PC-3 (cell line): ENCODE measurements around the gene RTN4. TPM values are rescaled to one million over a fixed set of nuclear protein-coding genes. Genes with fewer than 3 reads are reported as not detected.

Experiments
- ATAC-seq: fragments of 200-7000 bp; cut with Tn5 transposase; 2 replicates; pipeline ENCODE4 v1.9.1; 2020; ENCODE audit warnings: mild to moderate bottlenecking, moderate library complexity
- BruUV-seq: library from RNA; stranded (reverse); fragments of 400-500 nt; replicated peaks from 2 replicates; lab custom pipeline; 2021; lab: Mats Ljungman, UMichigan
- CTCF ChIA-PET: fragments of 300-600 bp; sonication (Branson Sonifier 250); formaldehyde crosslinking; loops from one replicate; lab custom pipeline; 2022; ENCODE audit warnings: antibody characterized with exemption; lab: Charles Lee
- POLR2A ChIA-PET: fragments of 300-600 bp; sonication (Branson Sonifier 250); formaldehyde crosslinking; loops from one replicate; lab custom pipeline; 2022; ENCODE audit warnings: antibody characterized with exemption; ENCODE audit not compliant: unreplicated experiment; lab: Charles Lee
- DNase-seq: peaks from one replicate; pipeline ENCODE4 v3.0.0-alpha.2; 2015
- H2AFZ ChIP-seq: fragments of 300-600 bp; sonication (generic); 2 replicates; pipeline ENCODE4 v1.6.0; 2016; ENCODE audit warnings: antibody characterized with exemption, low read length
- H3F3A ChIP-seq: fragments of 300-600 bp; sonication (generic); one replicate; pipeline ENCODE4 v1.6.0; 2017; ENCODE audit warnings: antibody characterized with exemption, low read length, control low read depth, mild to moderate bottlenecking; ENCODE audit not compliant: unreplicated experiment
- H3K27ac ChIP-seq: fragments of 300-600 bp; sonication (generic); 2 replicates; pipeline ENCODE4 v1.5.1; 2016; ENCODE audit warnings: mild to moderate bottlenecking, low read length
- H3K27me3 ChIP-seq: fragments of 300-600 bp; sonication (generic); 2 replicates; pipeline ENCODE4 v1.6.1; 2016; ENCODE audit warnings: low read length, mixed read lengths
- H3K36me3 ChIP-seq: fragments of 300-600 bp; sonication (generic); 2 replicates; pipeline ENCODE4 v1.6.1; 2016; ENCODE audit warnings: low read depth, mixed run types, low read length, mixed read lengths
- H3K4me1 ChIP-seq: fragments of 300-600 bp; sonication (generic); 2 replicates; pipeline ENCODE4 v1.5.1; 2016; ENCODE audit warnings: low read length; ENCODE audit not compliant: insufficient read depth
- H3K4me2 ChIP-seq: fragments of 300-600 bp; sonication (generic); 2 replicates; pipeline ENCODE4 v1.6.0; 2016; ENCODE audit warnings: low read length
- H3K4me3 ChIP-seq: fragments of 300-600 bp; sonication (generic); 2 replicates; pipeline ENCODE4 v1.5.1; 2016; ENCODE audit warnings: mild to moderate bottlenecking, low read length, mixed read lengths
- H3K79me2 ChIP-seq: fragments of 300-600 bp; sonication (generic); 2 replicates; pipeline ENCODE4 v1.6.1; 2017; ENCODE audit warnings: low read length, mixed read lengths
- H3K9ac ChIP-seq: fragments of 300-600 bp; sonication (generic); 2 replicates; pipeline ENCODE4 v1.6.0; 2016; ENCODE audit warnings: mild to moderate bottlenecking, low read length
- H3K9me2 ChIP-seq: fragments of 300-600 bp; sonication (generic); replicated peaks from 2 replicates; pipeline ENCODE4 v1.6.1; 2016; ENCODE audit warnings: mixed run types, low read length, mixed read lengths
- H3K9me3 ChIP-seq: fragments of 300-600 bp; sonication (generic); 2 replicates; pipeline ENCODE4 v1.6.1; 2016; ENCODE audit warnings: low read length, mixed read lengths
- H4K20me1 ChIP-seq: fragments of 300-600 bp; sonication (generic); 2 replicates; pipeline ENCODE4 v1.6.1; 2016; ENCODE audit warnings: low read length, mixed read lengths
- EZH2 ChIP-seq: fragments of 300-600 bp; sonication (generic); IDR thresholded peaks from one replicate; pipeline ENCODE4 v1.6.1; 2017; ENCODE audit warnings: antibody characterized with exemption, mild to moderate bottlenecking, low read length; ENCODE audit not compliant: unreplicated experiment
- EZH2phosphoT487 ChIP-seq: fragments of 300-600 bp; sonication (generic); IDR thresholded peaks from 2 replicates; pipeline ENCODE4 v1.6.1; 2018; ENCODE audit warnings: mild to moderate bottlenecking, antibody characterized with exemption, low read length, borderline replicate concordance
- intact Hi-C: fragments of 100-400 bp; cut with micrococcal nuclease; formaldehyde crosslinking; loops from 2 replicates; pipeline ENCODE4 v1.9.0; 2023
- total RNA-seq: library from RNA; depleted of rRNA; stranded (reverse); fragments of >200 nt; gene quantifications from 2 replicates; pipeline ENCODE4 v1.2.3, GENCODE V29; 2014
- TF ChIP-seq, protein P1 (sequence below): fragments of 300-600 bp; sonication (generic); conservative IDR thresholded peaks from 2 replicates; pipeline ENCODE4 v1.5.1; 2017; ENCODE audit warnings: antibody characterized with exemption, low read depth, mild to moderate bottlenecking, low read length

RTN4 gene
- total RNA-seq, 1 experiment from 2014 or later = 150 TPM

DNA sequence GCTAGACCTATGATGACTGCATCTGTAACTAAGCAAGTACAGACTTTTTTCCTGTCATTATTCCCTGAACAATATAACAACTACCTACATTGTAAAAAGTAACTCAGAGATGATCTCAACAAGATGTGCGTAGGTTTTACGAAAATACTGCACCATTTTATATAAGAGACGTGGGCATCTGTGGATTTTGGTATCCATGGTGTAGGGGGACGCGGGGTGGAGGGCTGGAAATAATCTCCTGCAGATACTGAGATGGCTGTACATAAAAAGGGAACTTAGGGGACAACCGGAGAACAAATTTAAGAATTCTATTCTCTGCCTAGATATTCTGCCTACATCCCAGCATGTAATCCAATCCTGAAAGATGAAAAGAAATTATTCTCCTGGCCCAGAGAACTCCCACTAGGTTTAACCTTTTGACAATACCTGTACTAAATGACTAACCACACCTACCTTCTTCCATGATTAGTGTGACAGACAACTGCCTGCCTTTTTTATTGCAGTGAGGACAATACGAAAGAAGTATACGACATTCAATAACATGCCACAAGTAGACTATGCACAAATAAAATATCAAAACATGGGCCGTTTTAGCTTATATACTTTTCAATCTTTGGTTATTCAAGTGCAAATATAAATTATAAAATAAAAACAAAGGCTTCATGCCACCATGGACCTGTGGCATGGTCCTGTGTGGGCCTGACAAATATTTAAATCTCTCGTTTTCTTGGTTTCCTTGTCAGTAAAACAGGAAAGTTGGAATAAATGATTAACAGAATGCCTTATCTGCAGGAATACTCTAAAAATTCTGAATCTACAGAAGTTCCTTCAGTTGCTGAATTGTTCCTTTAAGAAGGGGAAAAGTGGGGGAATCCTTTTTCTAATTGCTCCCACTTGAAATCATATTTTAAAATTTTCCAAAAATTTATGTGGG, 46.3 kb downstream of the RTN4 start:
- H3K9me3 ChIP-seq = no peaks in the 10 kb centered on the region
- peaks cover 22% of the 10 kb centered on the region for H3K4me1 ChIP-seq
- intact Hi-C loops = no loop called here
- no peaks in the 10 kb centered on the region for H3K9me2 ChIP-seq
- H3F3A ChIP-seq = no peaks in the 10 kb centered on the region
- no peak overlapping the region for H3K4me3 ChIP-seq
- peaks cover 57% of the 10 kb centered on the region; the same call in 1 of the 2 replicates for H4K20me1 ChIP-seq
- H3K79me2 ChIP-seq = peaks cover 100% of the 10 kb centered on the region
- TF ChIP-seq EZH2phosphoT487 = no peak
- TF ChIP-seq EZH2 = no peak
- TF ChIP-seq, protein P1, sequence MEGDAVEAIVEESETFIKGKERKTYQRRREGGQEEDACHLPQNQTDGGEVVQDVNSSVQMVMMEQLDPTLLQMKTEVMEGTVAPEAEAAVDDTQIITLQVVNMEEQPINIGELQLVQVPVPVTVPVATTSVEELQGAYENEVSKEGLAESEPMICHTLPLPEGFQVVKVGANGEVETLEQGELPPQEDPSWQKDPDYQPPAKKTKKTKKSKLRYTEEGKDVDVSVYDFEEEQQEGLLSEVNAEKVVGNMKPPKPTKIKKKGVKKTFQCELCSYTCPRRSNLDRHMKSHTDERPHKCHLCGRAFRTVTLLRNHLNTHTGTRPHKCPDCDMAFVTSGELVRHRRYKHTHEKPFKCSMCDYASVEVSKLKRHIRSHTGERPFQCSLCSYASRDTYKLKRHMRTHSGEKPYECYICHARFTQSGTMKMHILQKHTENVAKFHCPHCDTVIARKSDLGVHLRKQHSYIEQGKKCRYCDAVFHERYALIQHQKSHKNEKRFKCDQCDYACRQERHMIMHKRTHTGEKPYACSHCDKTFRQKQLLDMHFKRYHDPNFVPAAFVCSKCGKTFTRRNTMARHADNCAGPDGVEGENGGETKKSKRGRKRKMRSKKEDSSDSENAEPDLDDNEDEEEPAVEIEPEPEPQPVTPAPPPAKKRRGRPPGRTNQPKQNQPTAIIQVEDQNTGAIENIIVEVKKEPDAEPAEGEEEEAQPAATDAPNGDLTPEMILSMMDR = no peak
- no peak overlapping the region for H3K27ac ChIP-seq
- H3K36me3 ChIP-seq = no peaks in the 10 kb centered on the region
- POLR2A ChIA-PET = no interaction called here
- H3K4me2 ChIP-seq = no peak overlapping the region
- CTCF ChIA-PET = no interaction called here
- no peak overlapping the region for H3K9ac ChIP-seq
- no TSS peak for BruUV-seq
- DNase-seq (no peak), ATAC-seq (no peak)
- H3K27me3 ChIP-seq = no peaks in the 10 kb centered on the region
- H2AFZ ChIP-seq = no peak overlapping the region

DNA sequence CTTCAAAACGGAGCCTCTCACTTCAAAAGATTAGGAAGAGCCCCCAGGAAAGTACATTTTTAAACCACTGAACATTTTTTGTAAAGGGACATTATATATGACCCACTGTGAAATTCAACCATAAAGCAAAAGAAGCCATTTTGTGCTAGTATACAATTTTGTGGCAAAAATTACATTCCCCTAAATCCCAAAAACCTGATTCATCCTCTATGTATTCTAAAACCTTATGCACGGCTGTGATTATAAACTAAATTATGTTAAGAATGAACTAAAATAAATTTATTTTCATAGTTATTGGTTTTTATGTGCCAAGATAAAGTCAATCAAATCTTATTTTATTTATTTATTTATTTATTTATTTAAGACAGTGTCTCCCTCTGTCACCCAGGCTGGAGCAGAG, 48.5 kb downstream of the RTN4 start:
- TF ChIP-seq, protein P1 = no peak
- no peak for TF ChIP-seq EZH2
- no peak for TF ChIP-seq EZH2phosphoT487
- no peaks in the 10 kb centered on the region for H3K9me3 ChIP-seq
- BruUV-seq = no TSS peak
- DNase-seq (no peak), ATAC-seq (no peak)
- H3K4me2 ChIP-seq = no peak overlapping the region
- peaks cover 46% of the 10 kb centered on the region for H4K20me1 ChIP-seq
- no peak overlapping the region for H3K27ac ChIP-seq
- peaks cover 100% of the 10 kb centered on the region for H3K79me2 ChIP-seq
- no peak overlapping the region for H2AFZ ChIP-seq
- intact Hi-C loops = no loop called here
- peaks cover 26% of the 10 kb centered on the region for H3K4me1 ChIP-seq
- no peak overlapping the region for H3K4me3 ChIP-seq
- H3K27me3 ChIP-seq = no peaks in the 10 kb centered on the region
- no peaks in the 10 kb centered on the region for H3K9me2 ChIP-seq
- no peaks in the 10 kb centered on the region; the same call in 1 of the 2 replicates for H3K36me3 ChIP-seq
- ChIA-PET CTCF (interaction anchor here (1.1 kb wide), 1 partner anchor 102 kb away, joined by 5 read pairs; no protein-coding TSS in a partner anchor), POLR2A (no interaction called here)
- no peaks in the 10 kb centered on the region for H3F3A ChIP-seq
- H3K9ac ChIP-seq = no peak overlapping the region

GRCh38 chr2:55000341-55000740, 49.9 kb downstream of the RTN4 start:
- no peaks in the 10 kb centered on the region for H3K9me2 ChIP-seq
- intact Hi-C loops = no loop called here
- TF ChIP-seq EZH2phosphoT487 = no peak
- TF ChIP-seq, protein P1 = no peak
- no peak for TF ChIP-seq EZH2
- H3K9ac ChIP-seq = no peak overlapping the region
- peaks cover 100% of the 10 kb centered on the region for H3K79me2 ChIP-seq
- no peak for DNase-seq
- H3K36me3 ChIP-seq = no peaks in the 10 kb centered on the region; the same call in 1 of the 2 replicates
- H3F3A ChIP-seq = no peaks in the 10 kb centered on the region
- H4K20me1 ChIP-seq = peaks cover 49% of the 10 kb centered on the region
- H2AFZ ChIP-seq = no peak overlapping the region
- H3K4me2 ChIP-seq = peak overlapping the region; percentile 1; the same call in 1 of the 2 replicates
- H3K4me1 ChIP-seq = peaks cover 26% of the 10 kb centered on the region
- H3K4me3 ChIP-seq = no peak overlapping the region
- H3K9me3 ChIP-seq = no peaks in the 10 kb centered on the region
- H3K27me3 ChIP-seq = no peaks in the 10 kb centered on the region
- no TSS peak for BruUV-seq
- H3K27ac ChIP-seq = no peak overlapping the region
- POLR2A ChIA-PET = no interaction called here
- no peak for ATAC-seq
- CTCF ChIA-PET = no interaction called here
